Right ventricle myocardium superior (tissue), 1 donor: ENCODE results near the gene IFI27L1. TPM values are rescaled to one million over a fixed set of nuclear protein-coding genes. Genes with fewer than 3 reads are reported as not detected.

Source experiments
- ATAC-seq: fragments of 200-7000 bp; cut with Tn5 transposase; one replicate; pipeline ENCODE4 v1.9.1; 2020; ENCODE audit warnings: mild to moderate bottlenecking; ENCODE audit not compliant: poor library complexity
- DNase-seq: peaks from one replicate; pipeline ENCODE4 v3.0.0-alpha.2; 2020
- intact Hi-C: fragments of 100-400 bp; cut with DNase I; formaldehyde crosslinking; loops from one replicate; pipeline ENCODE4 v1.11.2; 2022
- total RNA-seq: library from RNA; stranded (reverse); fragmentation: NEBNext Ultra II Directional; extraction: Animal tissue kit (Norgen Biotek cat#: 25700); gene quantifications from one replicate; pipeline ENCODE4 v1.2.1, GENCODE V29; 2021
- donor health status: DM: no; HTN: yes; CAD: no; lungs with severe emphysema.

The IFI27L1 gene
- total RNA-seq, 1 donor from 2014 or later: 11.6 TPM

DNA sequence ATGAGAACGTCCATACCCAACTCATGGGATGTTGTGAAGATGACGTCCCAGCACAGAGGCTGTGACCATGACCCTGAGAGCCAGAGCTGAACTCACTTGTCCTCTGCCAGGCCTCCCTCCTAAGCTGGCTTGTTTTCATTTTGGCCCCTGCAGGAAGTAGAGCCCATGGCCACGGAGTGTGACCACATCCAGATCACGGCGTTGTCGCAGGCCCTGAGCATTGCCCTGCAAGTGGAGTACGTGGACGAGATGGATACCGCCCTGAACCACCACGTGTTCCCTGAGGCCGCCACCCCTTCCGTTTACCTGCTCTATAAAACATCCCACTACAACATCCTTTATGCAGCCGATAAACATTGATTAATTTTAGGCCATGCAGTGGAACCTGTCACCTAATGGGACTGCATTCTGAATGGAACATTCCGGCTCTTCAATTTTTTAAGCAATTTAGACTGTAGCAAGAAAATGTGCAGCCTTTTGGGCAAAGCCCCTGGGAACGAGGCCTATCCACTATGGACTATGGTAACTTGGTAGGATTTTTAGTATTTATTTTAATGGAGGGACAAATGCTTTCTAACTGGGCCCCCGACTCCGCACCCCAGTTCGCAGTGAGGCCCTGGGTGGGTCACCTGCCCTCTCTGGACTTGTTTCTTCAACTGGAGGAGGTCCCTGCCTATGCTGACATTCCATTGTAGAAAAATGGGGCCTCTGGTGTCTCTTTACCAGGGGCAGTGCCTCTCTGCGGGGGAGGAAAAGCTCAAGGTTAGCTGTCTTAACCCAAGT is 35.4 kb upstream of the IFI27L1 start:
- no peak for DNase-seq
- intact Hi-C loops: no loop called here
- no peak for ATAC-seq

DNA sequence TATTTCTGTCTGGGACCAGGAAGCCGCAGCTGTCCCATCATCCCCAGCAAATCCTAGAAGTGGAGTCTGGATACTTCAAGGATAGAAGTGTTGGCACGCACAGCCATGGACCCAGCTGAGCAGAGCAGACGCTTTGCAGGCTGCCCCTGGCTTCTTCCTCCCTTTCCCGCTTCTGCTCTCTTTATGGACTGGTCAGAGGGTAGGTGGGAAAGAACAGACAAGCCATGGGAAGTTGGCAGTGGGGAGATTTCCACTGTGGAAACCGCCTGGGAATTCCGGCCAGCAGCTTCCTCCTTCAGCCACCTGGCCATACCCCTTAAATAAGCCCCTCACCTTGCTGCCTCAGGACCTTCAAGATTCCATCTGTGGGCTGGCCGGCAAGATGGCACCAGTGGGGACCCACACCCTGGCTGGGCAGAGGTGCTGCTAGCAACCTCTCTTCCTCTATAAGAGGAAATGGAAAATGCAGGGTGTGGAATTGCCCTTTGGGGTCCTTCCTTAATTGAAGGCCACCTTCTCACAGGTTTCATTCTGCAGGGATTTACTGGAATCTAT is 34.3 kb upstream of the IFI27L1 start:
- intact Hi-C loops: no loop called here
- no peak for ATAC-seq
- DNase-seq: no peak

- ATAC-seq (no peak), DNase-seq (no peak)
- intact Hi-C loops: no loop called here
These were observed 33.5 kb upstream of the IFI27L1 start for GRCh38 chr14:94047581-94047980.

- no peak for DNase-seq
- intact Hi-C loops: no loop called here
- ATAC-seq: no peak
These were observed 32.2 kb upstream of the IFI27L1 start for GRCh38 chr14:94048691-94049624.

GRCh38 chr14:94049625-94050023 is 31.5 kb upstream of the IFI27L1 start:
- intact Hi-C loops: no loop called here
- ATAC-seq: no peak
- no peak for DNase-seq

GRCh38 chr14:94050231-94050880 is 30.8 kb upstream of the IFI27L1 start:
- intact Hi-C loops: no loop called here
- peak; percentile 91 for ATAC-seq
- peak; percentile 84 for DNase-seq

GRCh38 chr14:94051115-94051514 is 30.0 kb upstream of the IFI27L1 start:
- intact Hi-C loops: no loop called here
- DNase-seq (peak; percentile 74), ATAC-seq (peak; percentile 47)

GRCh38 chr14:94051779-94052178 is 29.3 kb upstream of the IFI27L1 start:
- no peak for DNase-seq
- ATAC-seq: peak; percentile 51
- intact Hi-C loops: no loop called here

GRCh38 chr14:94052199-94052598 is 28.9 kb upstream of the IFI27L1 start:
- no peak for ATAC-seq
- no peak for DNase-seq
- intact Hi-C loops: no loop called here

- ATAC-seq: no peak
- DNase-seq: no peak
- intact Hi-C loops: no loop called here
These were observed 28.4 kb upstream of the IFI27L1 start for GRCh38 chr14:94052662-94053061.

DNA sequence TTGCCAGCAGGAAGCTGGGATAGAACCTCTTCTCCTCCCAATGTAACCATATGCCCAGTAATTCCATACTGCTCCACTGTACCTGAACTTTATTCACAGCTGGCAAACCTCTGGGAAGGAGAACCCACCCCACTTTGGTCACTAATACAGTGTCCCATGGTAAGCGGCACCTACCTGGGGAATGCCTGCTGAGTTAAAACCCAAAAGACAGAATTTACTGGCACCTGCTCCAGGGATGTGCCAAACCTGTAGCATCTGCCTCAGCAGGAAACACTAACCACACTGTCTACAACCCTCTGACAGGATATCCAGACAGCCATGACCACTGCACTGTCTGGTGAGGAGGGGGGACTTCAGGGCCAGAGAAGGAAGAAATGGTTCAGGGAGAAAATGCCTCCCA is 26.7 kb upstream of the IFI27L1 start:
- intact Hi-C loops: no loop called here
- DNase-seq: no peak
- no peak for ATAC-seq

DNA sequence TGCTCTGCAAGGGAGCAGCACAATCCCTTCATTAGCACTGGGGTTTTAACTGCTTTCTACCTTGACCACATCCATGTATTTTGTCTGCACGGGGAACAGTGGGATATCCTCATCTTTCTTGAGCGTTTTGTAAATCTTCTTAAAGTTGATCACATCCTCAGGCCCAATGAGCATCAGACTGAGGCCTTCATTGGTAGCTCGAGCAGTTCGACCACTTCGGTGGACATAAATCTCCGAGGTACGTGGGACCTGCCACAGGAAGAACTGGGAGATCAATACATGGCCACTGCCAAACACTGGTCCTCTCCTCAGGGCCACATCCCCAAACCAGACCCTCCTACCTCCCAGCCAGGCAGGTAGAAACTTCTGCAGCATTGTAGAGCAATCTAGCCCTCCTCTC is 26.2 kb upstream of the IFI27L1 start:
- intact Hi-C loops: no loop called here
- DNase-seq (no peak), ATAC-seq (no peak)

DNA sequence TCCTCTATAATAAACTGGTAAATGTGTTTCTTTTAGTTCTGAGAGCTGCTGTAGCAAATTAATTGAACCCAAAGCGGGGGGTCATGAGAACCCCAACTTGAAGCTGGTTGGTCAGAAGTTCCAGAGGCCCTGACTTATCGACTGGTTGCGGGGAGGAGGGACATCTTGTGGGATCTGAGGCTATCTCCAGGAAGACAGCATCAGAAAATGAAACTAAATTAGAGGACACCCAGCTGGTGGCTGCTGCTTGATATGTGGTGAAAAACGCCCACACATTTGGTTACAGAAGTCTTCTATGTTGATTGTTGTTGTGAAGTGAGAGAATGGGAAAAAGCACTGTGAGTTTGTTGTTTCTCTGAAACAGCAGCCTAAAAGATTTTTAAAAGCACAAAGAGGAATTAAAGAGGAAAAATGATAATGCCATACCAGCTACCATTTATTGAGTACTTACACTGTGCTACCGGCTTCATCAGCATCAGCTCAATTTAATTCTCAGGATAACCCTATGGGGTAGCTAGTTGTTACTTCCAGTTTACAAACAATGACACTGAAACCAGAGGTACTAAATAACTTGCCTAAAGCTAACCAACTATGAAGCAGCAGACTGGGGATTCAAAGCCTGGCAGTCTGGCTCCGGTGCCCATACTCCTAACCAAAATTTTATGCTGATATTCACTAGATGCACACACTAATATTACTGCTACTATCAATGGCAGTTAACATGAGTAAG is 24.4 kb upstream of the IFI27L1 start:
- no peak for ATAC-seq
- intact Hi-C loops: no loop called here
- no peak for DNase-seq

GRCh38 chr14:94058128-94058673 is 22.9 kb upstream of the IFI27L1 start:
- DNase-seq (no peak), ATAC-seq (no peak)
- intact Hi-C loops: no loop called here

DNA sequence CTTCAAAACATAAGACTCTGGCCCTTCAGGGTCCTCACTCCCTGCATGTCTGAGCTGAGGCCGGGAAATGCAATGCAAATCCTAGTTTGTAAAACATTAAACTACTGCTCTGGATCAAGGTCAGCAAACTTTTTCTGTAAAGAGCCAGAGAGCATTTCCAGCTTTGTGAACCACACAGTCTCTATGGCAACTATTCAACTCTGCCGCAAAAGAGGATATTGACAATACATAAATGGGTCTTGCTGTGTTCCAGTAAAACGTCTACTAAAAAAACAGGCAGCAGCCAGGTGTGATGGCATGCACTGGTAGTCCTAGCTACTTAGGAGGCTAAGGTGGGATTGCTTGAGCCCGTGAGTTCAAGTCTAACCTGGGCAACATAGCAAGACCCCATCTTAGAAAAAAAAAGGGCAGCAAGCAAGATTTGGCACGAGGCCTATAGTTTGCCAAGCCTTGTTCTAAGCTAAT is 22.4 kb upstream of the IFI27L1 start:
- intact Hi-C loops: no loop called here
- ATAC-seq: no peak
- DNase-seq: no peak

DNA sequence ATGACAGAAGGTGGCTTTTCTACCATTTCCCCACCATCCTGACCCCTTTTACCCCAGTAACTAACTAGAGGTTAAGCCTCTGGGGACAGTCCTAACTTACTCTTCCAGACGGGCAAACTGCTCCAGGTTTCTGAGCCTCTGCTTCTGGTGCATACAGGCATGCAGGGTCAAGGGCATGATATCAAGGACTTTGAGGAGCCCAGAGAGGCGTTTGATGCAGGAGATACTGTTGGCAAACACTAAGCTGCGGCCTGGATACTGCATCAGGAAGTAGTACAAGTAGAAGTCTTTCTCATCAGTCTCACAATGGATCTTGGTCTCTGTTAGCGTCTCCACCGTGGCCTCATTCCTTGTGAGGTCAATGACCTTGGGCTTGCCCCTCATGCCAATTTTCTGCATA is 21.1 kb upstream of the IFI27L1 start:
- ATAC-seq (no peak), DNase-seq (no peak)
- intact Hi-C loops: no loop called here

DNA sequence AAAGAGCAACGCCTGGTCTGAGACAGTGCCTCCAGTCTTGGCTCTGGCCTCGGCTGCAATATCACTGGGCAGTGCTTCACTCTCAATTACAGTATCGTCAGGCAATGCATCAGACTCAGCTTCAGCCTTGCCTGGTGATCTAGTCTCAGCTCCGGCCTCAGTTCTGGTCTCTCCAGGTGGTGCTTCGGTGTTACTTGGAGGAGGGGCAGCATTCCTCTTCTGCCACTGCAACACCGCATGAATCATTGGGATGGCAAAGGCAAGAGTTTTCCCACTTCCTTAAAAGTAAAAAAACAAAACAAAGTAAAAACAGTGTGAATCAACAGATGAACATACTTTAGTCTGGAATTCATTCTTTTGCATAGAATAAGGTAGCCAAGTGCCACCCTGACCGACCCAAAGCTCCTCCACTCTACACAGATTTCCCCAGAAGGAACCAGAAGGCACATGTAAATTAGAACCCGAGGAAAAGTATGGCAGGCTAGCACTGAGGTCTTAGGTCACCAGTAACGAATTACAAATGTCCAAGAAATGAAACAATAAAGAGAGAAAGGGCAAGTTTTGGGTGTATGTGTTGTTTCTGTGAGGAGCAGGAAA is 18.7 kb upstream of the IFI27L1 start:
- intact Hi-C loops: no loop called here
- ATAC-seq (no peak), DNase-seq (no peak)
